ENCODE results near the gene CFHR4. TPM values are rescaled to one million over a fixed set of nuclear protein-coding genes. Genes with fewer than 3 reads are reported as not detected.
"Not testable (repeated sequence)": the region's sequence is repeated elsewhere in the genome, so short reads cannot be mapped to it uniquely, and the experiment has no call there.

CFHR4 gene
- total RNA-seq, 1 experiment from 2014 or later = not detected

DNA sequence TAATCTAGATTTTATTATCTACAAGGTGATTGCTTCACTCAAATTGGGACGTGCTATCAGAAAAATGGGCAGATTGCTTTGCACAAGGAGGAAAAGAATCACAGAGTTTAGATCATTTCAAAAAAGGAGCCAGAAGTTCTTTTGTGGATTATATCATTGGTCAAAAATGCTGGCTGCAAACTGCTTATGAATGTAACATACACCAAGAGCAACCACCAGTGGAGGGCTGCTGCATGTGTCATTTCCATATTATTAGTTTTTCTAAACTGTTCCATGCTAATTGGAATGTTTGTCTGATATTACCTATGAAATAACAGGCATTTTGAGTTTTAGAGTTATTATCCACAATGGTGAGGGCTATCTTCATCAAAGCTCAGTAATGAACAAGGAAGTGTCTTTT lies 39.0 kb downstream of the CFHR4 start:
- in situ Hi-C loops (cut with HindIII; ENCODE audit: low sequenced_read_pairs) = not testable (repeated sequence)

GRCh38 chr1:196932853-196933252 lies 45.0 kb downstream of the CFHR4 start:
- in situ Hi-C loops (cut with HindIII; ENCODE audit: low sequenced_read_pairs); DNase-seq (ENCODE audit: low spot score): not testable (repeated sequence)

More for the DNA sequence above, 39.0 kb downstream of the CFHR4 start:
- not testable (repeated sequence) for DNase-seq (ENCODE audit: low spot score)

DNA sequence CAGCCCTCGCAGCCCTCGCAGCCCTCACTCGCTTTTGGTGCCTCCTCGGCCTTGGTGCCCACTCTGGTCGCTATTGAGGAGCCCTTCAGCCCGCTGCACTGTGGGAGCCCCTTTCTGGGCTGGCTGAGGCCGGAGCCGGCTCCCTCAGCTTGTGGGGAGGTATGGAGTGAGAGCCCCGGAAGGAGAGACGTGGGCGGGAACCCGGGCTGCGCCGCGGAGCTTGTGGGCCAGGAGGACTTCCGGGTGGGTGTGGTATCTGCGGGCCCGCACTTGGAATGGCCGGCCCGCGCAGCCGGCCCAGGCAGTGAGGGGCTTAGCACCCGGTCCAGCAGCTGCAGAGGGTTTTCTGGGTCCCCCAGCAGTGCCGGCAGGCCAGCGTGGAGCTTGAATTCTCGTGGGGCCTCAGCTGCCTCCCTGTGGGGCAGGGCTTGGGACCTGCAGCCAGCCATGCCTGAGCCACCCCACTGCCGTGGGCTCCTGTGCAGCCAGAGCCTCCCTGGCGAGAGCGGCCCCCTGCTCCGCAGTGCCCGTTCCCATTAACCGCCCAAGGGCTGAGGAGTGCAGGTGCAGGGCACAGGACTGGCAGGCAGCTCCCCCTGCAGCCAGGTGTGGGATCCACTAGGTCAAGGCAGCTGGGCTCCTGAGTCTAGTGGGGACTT lies 45.8 kb downstream of the CFHR4 start:
- DNase-seq (ENCODE audit: low spot score) = no peak
- in situ Hi-C loops (cut with HindIII; ENCODE audit: low sequenced_read_pairs) = no loop called here

DNA sequence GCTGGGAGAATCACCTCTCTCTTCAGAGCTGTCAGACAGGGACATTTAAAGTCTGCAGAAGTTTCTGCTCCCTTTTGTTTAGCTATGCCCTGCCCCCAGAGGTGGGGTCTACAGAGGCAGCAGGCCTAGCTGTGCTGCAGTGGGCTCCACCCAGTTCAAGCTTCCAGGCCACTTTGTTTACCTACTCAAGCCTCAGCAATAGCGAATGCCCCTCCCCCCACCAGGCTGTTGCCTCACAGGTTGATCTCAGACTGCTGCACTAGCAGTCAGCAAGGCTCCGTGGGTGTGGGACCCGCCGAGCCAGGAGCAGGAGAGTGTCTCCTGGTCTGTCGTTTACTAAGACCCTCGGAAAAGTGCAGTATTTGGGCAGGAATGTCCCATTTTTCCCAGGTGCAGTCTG lies 53.6 kb downstream of the CFHR4 start:
- in situ Hi-C loops (cut with HindIII; ENCODE audit: low sequenced_read_pairs); DNase-seq (ENCODE audit: low spot score): not testable (repeated sequence)

- DNase-seq (ENCODE audit: low spot score); in situ Hi-C loops (cut with HindIII; ENCODE audit: low sequenced_read_pairs): not testable (repeated sequence)
These were observed 55.7 kb downstream of the CFHR4 start, which contains the start of gene CFHR2 for GRCh38 chr1:196943568-196943967. CFHR2 (plus strand) TSS chr1:196943738; CDS start chr1:196943881, 143 bp downstream.

GRCh38 chr1:196951711-196952394 lies 64.0 kb downstream of the CFHR4 start:
- in situ Hi-C loops (cut with HindIII; ENCODE audit: low sequenced_read_pairs) = no loop called here
- no peak for DNase-seq (ENCODE audit: low spot score)

DNA sequence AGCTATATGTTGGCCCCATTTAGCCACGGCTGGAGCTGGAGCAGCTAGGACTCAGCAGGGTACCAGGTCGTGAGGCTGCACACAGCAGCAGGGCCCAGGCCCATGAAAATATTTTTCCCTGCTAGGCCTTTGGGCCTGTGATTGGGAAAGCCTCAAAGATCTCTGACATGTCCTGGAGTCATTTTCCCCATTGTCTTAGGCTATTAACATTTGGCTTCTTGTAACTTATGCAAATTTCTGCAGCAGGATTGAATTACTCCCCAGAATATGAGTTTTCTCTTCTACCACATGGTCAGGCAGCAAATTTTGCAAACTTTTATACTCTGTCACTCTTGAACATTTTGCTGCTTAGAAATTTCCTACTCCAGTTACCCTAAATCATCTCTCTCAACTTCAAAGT lies 66.9 kb downstream of the CFHR4 start:
- in situ Hi-C loops (cut with HindIII; ENCODE audit: low sequenced_read_pairs) = no loop called here

DNA sequence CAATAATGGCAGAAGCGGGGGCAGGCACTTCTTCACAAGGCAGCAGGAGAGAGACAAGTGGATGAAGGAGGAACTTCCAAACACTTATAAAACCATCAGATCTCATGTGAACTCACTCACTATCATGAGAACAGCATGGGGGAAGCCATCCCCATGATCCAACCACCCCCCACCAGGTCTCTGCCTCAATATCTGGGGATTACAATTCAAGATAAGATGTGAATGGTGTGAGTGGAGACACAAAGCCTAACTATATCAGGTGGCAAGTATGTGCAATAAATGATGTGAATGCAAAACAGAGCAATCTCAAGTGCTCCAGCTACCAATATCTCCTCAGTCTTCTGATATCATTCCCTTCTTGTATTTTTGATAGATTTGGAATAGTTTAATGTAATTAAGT lies 68.1 kb downstream of the CFHR4 start:
- no peak for DNase-seq (ENCODE audit: low spot score)
- in situ Hi-C loops (cut with HindIII; ENCODE audit: low sequenced_read_pairs) = no loop called here

More for the DNA sequence above, 66.9 kb downstream of the CFHR4 start:
- no peak for DNase-seq (ENCODE audit: low spot score)

- DNase-seq (ENCODE audit: low spot score) = no peak
- in situ Hi-C loops (cut with HindIII; ENCODE audit: low sequenced_read_pairs) = no loop called here
These were observed 73.0 kb downstream of the CFHR4 start for GRCh38 chr1:196960854-196961253.

Other genes starting within 250 kb of the CFHR4 start
- 2.3 and 7.9 TPM in 2 replicates for gene CFH, start 236.0 kb upstream of the CFHR4 start, total RNA-seq (2014; rRNA removed; shearing (Covaris generic))
- gene CFHR3, start 113.2 kb upstream of the CFHR4 start, total RNA-seq (2014; rRNA removed; shearing (Covaris generic)) = not detected in 2 replicates
- not detected in 2 replicates for gene CFHR1, start 68.3 kb upstream of the CFHR4 start, total RNA-seq (2014; rRNA removed; shearing (Covaris generic))
- gene CFHR2, start 55.7 kb downstream of the CFHR4 start, total RNA-seq (2014; rRNA removed; shearing (Covaris generic)) = not detected in 2 replicates
- not detected in 2 replicates for gene CFHR5, start 89.5 kb downstream of the CFHR4 start, total RNA-seq (2014; rRNA removed; shearing (Covaris generic))
- not detected in 2 replicates for gene F13B, start 179.2 kb downstream of the CFHR4 start, total RNA-seq (2014; rRNA removed; shearing (Covaris generic))

Data from G401 (cell line).